Measurements from ENCODE around the gene STPG3. TPM values are rescaled to one million over a fixed set of nuclear protein-coding genes. Genes with fewer than 3 reads are reported as not detected.

Gene STPG3
- polyA plus RNA-seq, 1 of the 3 experiments (the other 2 are of a cell fraction), result not detected

DNA sequence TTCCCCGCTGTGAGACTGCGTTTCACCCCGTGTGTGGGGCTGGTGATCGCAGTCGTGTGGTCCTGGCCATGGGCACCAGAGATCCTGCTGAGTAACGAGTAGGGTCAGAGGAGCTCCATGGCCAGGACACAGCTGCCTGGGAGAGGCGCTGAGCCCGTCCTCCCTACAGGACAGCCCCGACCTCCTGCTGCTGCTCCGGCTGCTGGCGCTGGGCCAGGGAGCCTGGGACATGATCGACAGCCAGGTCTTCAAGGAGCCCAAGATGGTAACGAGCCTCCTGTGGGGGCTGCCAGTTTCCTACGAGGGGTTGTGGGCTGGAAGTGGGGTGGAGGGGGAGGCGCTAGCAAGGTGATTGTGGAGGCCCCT, 15.1 kb downstream of the STPG3 start (continued):
- TF ChIP-seq, protein P1, sequence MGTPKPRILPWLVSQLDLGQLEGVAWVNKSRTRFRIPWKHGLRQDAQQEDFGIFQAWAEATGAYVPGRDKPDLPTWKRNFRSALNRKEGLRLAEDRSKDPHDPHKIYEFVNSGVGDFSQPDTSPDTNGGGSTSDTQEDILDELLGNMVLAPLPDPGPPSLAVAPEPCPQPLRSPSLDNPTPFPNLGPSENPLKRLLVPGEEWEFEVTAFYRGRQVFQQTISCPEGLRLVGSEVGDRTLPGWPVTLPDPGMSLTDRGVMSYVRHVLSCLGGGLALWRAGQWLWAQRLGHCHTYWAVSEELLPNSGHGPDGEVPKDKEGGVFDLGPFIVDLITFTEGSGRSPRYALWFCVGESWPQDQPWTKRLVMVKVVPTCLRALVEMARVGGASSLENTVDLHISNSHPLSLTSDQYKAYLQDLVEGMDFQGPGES (IDR thresholded peaks at IDR 0.05; ENCODE audit: low read depth, low read length), result no peak
- TF ChIP-seq RFX5 (IDR thresholded peaks at IDR 0.05; ENCODE audit: low read length) (no peak), RAD21 (IDR thresholded peaks at IDR 0.05; ENCODE audit: low read length) (no peak), ELF1 (IDR thresholded peaks at IDR 0.05) (no peak)
- TF ChIP-seq, protein P2, sequence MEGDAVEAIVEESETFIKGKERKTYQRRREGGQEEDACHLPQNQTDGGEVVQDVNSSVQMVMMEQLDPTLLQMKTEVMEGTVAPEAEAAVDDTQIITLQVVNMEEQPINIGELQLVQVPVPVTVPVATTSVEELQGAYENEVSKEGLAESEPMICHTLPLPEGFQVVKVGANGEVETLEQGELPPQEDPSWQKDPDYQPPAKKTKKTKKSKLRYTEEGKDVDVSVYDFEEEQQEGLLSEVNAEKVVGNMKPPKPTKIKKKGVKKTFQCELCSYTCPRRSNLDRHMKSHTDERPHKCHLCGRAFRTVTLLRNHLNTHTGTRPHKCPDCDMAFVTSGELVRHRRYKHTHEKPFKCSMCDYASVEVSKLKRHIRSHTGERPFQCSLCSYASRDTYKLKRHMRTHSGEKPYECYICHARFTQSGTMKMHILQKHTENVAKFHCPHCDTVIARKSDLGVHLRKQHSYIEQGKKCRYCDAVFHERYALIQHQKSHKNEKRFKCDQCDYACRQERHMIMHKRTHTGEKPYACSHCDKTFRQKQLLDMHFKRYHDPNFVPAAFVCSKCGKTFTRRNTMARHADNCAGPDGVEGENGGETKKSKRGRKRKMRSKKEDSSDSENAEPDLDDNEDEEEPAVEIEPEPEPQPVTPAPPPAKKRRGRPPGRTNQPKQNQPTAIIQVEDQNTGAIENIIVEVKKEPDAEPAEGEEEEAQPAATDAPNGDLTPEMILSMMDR (IDR thresholded peaks at IDR 0.05), result no peak
- TF ChIP-seq, protein P3, sequence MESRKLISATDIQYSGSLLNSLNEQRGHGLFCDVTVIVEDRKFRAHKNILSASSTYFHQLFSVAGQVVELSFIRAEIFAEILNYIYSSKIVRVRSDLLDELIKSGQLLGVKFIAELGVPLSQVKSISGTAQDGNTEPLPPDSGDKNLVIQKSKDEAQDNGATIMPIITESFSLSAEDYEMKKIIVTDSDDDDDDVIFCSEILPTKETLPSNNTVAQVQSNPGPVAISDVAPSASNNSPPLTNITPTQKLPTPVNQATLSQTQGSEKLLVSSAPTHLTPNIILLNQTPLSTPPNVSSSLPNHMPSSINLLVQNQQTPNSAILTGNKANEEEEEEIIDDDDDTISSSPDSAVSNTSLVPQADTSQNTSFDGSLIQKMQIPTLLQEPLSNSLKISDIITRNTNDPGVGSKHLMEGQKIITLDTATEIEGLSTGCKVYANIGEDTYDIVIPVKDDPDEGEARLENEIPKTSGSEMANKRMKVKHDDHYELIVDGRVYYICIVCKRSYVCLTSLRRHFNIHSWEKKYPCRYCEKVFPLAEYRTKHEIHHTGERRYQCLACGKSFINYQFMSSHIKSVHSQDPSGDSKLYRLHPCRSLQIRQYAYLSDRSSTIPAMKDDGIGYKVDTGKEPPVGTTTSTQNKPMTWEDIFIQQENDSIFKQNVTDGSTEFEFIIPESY (IDR thresholded peaks at IDR 0.05; ENCODE audit: borderline replicate concordance, low read depth), result no peak

DNA sequence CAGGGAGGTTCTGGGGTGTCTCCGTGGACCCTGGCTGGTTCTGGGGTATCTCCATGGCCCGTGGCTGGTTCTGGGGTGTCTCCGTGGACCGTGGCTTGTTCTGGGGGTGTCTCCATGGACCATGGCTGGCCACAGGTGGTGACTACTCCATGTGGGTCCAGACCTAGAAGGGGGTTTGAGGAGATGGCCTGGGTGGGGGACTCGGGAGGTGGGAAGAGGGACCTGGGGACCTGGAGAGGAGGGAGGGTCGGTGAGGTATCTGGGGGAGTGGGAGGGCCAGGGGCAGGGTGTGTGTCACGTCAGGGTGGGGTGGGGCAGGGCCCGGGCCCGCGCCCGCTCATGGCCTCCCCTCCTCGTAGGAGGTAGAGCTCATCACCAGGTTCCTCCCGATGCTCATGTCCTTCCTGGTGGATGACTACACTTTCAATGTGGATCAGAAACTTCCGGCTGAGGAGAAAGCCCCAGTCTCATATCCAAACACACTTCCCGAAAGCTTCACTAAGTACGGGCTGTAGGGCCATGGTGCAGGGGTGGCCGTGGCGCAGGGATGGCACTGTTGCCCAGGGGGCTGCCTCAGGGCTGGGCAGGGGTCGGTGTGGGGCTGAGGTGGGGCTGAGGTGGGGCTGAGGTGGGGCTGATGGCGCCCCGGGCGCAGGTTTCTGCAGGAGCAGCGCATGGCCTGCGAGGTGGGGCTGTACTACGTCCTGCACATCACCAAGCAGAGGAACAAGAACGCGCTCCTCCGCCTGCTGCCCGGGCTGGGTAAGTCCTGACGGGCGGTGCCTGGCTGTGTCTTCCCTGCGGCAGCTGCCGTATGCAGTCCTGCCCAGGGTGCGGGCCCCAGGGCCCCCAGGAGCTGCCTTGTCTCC, 15.7 kb downstream of the STPG3 start:
- no peak overlapping the region for H3K27ac ChIP-seq (ENCODE audit: low read depth in 2 of 2, low read length in 1 of 2)
- no peaks in the 10 kb centered on the region for H3K9me3 ChIP-seq
- 89% methylated on average over 7 of the region's 34 CpGs for WGBS (ENCODE audit: low lambda C conversion rate)
- H3K36me3 ChIP-seq (replicated peaks in 1 of 2; ENCODE audit: control insufficient read depth in 1 of 2, insufficient read depth in 2 of 2, low read length in 1 of 2), result peaks cover 19 to 46% of the 10 kb centered on the region in 2 experiments
- no peak overlapping the region for H3K4me3 ChIP-seq (ENCODE audit: low read depth in 2 of 2, low read length in 1 of 2)
- no peaks in the 10 kb centered on the region for H3K79me2 ChIP-seq (ENCODE audit: insufficient read depth)
- H3F3A ChIP-seq (replicated peaks; ENCODE audit: insufficient read depth), result peaks cover 3% of the 10 kb centered on the region
- no peaks in the 10 kb centered on the region for H4K20me1 ChIP-seq (ENCODE audit: insufficient read depth)
- no peak for DNase-seq
- H2AFZ ChIP-seq (ENCODE audit: low read depth), result no peak overlapping the region
- POLR2A ChIA-PET, result interaction anchor here (1.1 kb wide), 1 partner anchor 26 kb away, joined by 3 read pairs; no protein-coding TSS in a partner anchor
- H3K4me1 ChIP-seq (ENCODE audit: control insufficient read depth in 1 of 2, insufficient read depth in 2 of 2, low read depth in 1 of 2, low read length in 1 of 2), result no peaks in the 10 kb centered on the region
- no peak overlapping the region for H3K9ac ChIP-seq
- no peaks in the 10 kb centered on the region for H3K27me3 ChIP-seq (ENCODE audit: insufficient read depth)
- H3K9me2 ChIP-seq, result no peaks in the 10 kb centered on the region
- TF ChIP-seq TCF12 (IDR thresholded peaks at IDR 0.05), result no peak
- TF ChIP-seq, protein P4, sequence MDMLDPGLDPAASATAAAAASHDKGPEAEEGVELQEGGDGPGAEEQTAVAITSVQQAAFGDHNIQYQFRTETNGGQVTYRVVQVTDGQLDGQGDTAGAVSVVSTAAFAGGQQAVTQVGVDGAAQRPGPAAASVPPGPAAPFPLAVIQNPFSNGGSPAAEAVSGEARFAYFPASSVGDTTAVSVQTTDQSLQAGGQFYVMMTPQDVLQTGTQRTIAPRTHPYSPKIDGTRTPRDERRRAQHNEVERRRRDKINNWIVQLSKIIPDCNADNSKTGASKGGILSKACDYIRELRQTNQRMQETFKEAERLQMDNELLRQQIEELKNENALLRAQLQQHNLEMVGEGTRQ (IDR thresholded peaks at IDR 0.05; ENCODE audit: borderline replicate concordance, low read depth, low read length), result no peak
- TF ChIP-seq MEF2A (IDR thresholded peaks at IDR 0.05; ENCODE audit: borderline replicate concordance, low read depth), result no peak
- TF ChIP-seq FOSL2 (IDR thresholded peaks at IDR 0.05; ENCODE audit: borderline replicate concordance, low read depth), result no peak
- no peak for TF ChIP-seq MXI1 (IDR thresholded peaks at IDR 0.05; ENCODE audit: low read depth, low read length)
- TF ChIP-seq SMC3 (IDR thresholded peaks at IDR 0.05; ENCODE audit: low read depth, low read length), result no peak
- TF ChIP-seq, protein P5, sequence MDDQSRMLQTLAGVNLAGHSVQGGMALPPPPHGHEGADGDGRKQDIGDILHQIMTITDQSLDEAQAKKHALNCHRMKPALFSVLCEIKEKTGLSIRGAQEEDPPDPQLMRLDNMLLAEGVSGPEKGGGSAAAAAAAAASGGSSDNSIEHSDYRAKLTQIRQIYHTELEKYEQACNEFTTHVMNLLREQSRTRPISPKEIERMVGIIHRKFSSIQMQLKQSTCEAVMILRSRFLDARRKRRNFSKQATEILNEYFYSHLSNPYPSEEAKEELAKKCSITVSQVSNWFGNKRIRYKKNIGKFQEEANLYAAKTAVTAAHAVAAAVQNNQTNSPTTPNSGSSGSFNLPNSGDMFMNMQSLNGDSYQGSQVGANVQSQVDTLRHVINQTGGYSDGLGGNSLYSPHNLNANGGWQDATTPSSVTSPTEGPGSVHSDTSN (IDR thresholded peaks at IDR 0.05), result no peak
- no peak for TF ChIP-seq TAF1 (IDR thresholded peaks at IDR 0.05; ENCODE audit: borderline replicate concordance, low read depth, low read length)
- no peak overlapping the region for H3K4me2 ChIP-seq
- CTCF ChIA-PET, result interaction anchor here (0.6 to 1.5 kb wide), 5 partner anchors 13 to 178 kb away, joined by 3 to 9 read pairs (median 6); no protein-coding TSS in a partner anchor

Measured in SK-N-SH (cell line).